NCI-H187 (cell line): ENCODE data around the gene MCCD1.
"Not testable (repeated sequence)": the region's sequence is repeated elsewhere in the genome, so short reads cannot be mapped to it uniquely, and the experiment has no call there.

Experiments
- DNase-seq, 2 experiments: peaks; one replicate each; lab custom pipeline; 2025; lab: John Stamatoyannopoulos, UW

The MCCD1 gene

DNA sequence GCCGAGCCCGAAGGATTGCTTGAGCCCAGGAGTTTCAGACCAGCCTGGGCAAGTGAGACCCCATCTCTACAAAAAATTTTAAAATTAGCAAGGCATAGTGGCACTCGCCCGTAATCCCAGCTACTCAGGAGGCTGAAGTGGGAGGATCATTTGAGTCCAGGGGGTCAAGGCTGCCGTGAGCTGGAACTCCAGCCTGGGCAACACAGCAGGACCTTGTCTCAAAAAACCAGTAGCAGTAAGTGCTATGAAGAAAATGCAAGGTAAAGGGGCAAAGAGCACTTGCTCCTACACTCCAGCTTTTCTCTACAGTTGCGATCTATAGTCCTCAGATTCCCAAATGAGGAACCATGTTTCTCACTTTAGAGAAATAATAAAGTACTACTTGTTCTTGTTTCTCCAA is 14.9 kb downstream of the MCCD1 start:
- DNase-seq, result no peak

DNA sequence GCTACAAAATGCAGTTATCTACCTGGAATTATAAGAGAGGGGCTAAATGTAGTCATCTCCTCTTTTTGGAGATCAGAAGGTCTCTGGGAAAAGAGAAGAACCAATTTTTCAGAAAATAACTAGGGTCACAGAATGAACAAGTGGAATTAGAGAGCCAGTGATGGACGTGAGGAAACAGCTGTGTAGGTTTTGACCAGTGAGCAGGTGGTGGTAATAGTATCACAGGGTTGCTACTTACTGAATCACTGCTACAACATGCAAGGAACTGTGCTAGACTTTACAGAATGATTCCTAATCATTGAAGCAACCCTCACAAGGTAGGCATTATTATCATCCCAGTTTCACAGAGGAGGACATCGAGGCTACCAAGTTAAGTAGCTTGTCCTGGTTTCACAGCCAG is 15.9 kb downstream of the MCCD1 start:
- DNase-seq, result no peak

DNA sequence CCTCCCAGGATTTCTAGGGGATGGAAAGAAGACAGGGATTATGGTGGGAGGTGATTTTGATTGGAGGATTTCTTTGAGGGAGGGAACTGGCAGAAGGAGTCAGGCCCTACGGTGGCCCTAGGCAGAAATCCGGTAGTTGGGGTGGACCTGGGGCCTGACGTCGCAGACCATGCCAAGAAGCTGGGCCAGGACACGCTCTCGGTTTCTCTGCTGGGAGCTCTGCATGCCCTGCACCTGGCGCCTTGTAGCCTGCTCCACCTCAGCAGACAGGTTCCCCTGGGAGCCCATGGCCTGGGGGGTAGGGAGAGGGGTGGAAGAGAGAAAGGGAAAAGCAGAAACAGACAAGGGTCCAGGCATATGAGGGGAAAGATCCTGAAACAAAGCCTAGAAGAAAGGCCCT is 16.5 kb downstream of the MCCD1 start:
- DNase-seq, result no peak

DNA sequence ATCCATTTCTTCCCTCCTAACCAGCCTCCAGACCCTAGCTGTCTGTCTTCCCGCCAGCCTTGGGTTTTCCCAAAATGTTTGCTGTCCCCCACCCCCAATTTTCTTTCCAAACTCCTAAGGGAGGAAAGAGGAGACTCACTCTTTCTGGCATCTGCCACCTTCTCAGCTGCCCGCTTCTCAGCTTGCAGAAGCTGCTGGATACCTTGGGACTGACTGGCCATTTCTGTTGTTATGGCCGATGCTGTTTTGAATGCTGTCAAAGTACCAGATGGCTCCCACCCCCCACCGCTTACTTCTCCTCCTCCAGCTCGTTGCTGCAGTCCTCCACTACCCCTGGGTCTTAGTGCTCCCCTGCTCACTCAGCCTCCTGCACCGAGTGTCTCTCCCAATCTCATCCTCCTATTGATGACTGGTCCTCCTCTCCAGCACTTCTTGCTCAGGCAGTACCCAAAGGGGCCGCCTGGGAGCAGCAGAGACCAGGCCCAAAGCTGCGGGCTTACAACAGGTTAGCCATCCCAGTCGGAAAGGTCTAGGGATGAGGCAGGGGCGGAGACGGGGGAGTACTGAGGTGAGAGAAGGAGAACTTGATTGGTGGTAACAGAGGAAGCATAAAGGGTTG is 17.7 kb downstream of the MCCD1 start, which contains the start of gene ATP6V1G2:
ATP6V1G2 (minus strand) TSS at position 270 of the 619 bp plus-strand sequence; CDS start at position 221, 49 bp downstream.
- peak; percentile 83 to 91 for DNase-seq

DNA sequence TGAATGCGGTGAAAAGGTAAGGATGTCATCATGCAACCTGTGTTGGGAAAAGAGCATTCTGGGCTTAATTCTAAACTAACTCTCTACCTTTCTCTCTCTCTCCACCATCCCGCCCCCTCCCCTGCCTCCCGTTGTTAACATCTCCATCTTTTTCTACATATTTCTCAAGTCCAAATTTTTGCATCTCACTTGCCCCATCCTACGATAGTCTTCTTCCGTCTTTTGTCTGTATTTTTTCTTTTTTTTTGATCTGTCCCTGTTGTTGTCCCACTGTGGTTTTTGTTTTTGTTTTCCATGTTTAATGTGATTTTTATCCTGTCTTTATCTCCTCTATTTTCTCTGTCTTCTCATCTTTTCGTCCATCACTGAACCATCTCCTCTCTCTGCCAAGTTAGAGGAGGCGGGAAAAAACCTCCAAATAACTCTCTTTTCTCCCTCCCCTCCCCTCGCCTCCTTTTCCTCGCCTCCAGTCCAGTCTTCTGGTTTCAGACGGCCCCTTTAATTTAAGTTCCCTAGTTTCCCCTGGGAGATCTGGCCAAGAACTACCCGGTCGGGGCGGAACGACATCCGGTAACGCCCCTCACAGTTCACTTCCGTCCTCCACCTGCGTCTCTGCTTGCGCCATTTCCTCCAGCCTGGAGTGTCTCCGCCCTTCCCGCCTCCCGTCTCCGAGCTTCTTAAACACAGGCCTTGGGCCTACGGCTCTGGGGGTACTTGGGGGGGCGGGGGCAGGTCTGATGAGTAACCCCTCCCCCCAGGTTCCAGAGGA is 18.4 kb downstream of the MCCD1 start, which contains the start of gene NFKBIL1:
NFKBIL1 (plus strand) TSS at position 651 of the 769 bp plus-strand sequence; CDS start at position 738, 87 bp downstream.
- peak; percentile 77 to 88 for DNase-seq

DNA sequence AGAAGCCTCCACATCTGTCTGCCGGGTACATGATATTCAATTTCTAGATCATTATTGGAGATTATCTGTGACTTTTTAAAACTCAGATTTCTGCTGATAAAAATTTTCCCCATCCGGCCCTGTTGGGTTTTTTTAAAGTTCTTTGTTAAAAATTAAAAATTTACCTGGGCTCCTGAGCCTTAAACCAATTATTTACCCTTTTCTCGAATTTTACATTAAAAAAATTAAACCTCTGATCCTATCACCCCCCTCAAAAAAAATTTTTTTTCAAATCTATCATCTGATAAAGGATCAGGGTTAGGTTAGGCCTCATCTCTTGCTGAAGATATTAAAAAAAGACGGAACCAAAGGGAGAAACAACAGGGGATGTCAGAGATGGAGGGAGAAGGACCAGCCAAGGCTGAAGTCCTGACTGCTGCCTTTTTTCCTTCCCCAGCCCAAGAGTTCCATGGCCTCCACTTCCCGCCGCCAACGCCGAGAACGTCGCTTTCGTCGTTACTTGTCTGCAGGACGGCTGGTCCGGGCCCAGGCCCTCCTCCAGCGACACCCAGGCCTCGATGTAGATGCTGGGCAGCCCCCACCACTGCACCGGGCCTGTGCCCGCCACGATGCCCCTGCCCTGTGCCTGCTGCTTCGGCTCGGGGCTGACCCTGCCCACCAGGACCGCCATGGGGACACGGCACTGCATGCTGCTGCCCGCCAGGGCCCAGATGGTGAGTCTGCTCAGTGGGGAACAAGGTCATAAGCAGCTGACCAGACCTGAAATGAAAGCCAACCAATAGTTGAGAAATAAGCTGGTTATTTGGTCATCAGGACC is 19.2 kb downstream of the MCCD1 start:
- DNase-seq, result no peak

DNA sequence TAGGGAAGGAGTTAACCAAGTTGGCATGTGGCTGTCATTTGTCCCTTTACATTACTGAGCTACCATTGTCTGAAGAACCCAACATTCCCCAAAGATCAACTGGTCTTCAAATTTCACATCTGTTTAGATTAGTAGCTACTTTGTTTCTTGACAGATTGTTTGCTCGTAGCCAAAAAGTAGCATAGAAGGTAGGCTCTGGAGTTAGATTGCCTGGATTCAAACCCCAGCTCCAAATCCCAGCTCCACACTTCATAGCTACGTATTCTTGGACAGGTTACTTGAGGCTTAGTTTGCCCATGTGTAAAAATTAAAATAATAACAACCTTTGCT is 19.7 kb downstream of the MCCD1 start:
- DNase-seq, result no peak

DNA sequence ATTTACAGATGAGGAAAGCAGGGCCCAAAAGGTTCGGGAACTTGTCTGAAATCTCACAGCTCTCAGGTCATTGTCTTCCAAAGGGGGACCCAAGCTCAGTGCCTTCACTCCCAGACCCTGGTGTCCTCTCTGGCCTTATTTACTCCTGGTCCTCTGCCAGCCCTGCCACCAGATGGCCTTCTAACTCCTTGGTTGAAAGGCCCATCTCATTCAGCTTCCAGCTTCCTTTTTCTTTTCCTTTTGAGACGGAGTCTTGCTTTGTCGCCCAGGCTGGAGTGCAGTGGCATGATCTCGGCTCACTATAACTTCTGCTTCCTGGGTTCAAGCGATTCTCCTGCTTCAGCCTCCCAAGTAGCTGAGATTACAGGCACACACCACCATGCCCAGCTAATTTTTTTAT is 22.6 kb downstream of the MCCD1 start:
- DNase-seq, result not testable (repeated sequence)

DNA sequence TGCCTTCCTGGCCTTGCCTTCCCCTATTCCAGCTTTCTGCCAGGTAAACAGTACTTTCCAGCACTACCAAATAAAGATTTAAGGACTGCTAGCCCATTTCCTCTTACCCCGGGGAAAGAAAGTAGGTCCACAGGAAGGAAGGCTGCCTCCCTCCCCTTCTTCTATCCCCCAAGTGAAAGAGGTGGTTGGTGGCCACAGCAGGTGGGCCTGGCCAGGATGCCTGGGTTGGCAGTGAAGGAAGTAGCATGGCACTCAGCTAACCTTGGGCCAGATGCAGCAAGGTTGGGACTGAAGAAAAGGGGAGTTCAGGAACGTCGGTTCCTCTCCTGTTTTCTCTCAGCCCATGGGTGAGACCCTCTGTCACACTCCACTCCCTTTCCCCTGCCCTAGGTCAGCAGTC is 27.5 kb downstream of the MCCD1 start:
- no peak for DNase-seq

DNA sequence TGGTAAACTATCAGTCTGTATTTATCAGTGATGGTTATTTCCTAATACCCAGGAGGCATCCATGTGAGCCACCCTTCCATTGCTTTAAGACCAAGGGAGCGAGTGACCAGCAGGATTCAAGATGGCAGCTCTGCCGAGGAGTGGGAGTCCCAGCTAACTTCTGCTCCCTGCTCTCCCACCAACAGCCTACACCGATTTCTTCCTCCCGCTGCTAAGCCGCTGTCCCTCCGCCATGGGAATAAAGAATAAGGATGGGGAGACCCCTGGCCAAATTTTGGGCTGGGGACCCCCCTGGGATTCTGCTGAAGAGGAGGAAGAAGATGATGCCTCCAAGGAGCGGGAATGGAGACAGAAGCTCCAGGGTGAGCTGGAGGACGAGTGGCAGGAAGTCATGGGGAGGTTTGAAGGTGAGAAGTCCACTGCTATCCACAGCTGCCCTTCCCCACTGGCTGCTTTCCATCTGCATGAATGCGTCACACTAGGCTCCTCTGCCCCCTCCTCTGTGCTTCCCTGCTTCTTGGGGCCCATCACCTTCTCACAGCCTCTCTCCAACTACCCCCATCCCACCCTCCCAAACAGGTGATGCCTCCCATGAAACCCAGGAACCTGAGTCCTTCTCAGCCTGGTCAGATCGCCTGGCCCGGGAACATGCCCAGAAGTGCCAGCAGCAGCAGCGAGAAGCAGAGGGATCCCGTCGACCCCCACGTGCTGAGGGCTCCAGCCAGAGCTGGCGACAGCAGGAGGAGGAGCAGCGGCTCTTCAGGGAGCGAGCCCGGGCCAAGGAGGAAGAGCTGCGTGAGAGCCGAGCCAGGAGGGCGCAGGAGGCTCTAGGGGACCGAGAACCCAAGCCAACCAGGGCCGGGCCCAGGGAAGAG is 28.9 kb downstream of the MCCD1 start:
- no peak for DNase-seq

DNA sequence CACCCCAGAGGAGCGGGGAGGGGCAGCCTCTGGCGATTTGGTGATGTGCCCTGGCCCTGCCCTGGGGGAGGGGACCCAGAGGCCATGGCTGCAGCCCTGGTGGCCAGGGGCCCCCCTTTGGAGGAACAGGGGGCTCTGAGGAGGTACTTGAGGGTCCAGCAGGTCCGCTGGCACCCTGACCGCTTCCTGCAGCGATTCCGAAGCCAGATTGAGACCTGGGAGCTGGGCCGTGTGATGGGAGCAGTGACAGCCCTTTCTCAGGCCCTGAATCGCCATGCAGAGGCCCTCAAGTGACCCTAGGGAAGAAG is 29.5 kb downstream of the MCCD1 start:
- DNase-seq, result no peak

DNA sequence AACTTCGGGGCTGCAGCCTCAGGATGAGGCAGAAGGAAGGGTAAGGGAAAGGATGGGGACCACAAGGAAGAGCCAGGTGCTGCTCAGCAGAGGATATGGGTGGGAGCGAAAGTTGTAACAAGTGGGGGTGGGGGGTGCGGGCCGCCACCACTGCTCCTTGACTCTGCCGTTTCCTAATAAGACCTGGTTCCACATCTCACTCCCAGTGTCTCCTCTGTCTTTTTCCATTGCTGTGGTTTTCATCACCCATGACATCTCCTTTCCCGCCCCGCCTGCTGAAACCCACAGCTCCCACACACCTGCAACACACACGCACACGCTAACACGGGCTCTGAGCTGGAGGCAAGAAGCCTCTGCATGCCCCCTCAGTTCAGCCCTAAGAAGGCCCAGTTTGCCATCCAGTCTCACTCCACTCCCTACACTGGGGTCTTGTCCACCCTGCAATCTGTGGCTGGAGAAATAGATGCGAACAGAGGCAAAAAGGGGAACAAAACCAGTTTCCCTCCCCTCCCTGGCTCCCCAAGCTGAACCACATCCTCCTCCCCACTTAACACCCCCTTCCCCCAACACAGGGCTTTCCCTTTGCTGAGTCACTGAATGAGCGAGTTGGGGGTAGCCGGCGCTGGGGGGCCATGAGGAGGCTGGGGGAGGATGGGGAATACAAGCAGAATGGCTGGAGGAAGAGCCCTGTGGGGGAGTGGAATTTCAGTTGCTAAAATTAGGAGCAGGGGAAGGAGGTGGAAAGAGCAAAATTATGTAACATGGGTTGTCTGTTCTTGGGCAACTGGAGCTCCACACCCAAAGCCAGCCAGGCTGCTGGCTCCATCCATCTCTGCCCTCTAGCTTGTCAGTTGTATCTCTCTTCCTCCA is 30.1 kb downstream of the MCCD1 start:
- no peak for DNase-seq

DNA sequence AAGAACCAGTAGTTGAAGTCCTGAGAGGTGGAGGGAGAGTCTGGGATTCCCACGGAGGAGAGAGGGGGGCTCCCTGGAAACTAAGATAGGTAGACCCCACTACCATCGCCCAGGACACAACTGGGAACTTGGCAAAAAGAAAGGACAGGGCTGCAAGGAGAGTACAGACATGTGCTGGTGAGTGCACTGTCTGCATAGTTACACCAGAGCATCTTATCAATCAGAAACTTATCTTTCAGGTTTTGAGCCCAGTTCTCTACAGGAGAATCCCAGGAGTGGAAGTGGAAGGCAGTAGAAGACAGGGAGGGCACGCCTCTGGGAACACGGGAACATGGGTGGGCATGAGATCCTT is 30.8 kb downstream of the MCCD1 start:
- no peak for DNase-seq

DNA sequence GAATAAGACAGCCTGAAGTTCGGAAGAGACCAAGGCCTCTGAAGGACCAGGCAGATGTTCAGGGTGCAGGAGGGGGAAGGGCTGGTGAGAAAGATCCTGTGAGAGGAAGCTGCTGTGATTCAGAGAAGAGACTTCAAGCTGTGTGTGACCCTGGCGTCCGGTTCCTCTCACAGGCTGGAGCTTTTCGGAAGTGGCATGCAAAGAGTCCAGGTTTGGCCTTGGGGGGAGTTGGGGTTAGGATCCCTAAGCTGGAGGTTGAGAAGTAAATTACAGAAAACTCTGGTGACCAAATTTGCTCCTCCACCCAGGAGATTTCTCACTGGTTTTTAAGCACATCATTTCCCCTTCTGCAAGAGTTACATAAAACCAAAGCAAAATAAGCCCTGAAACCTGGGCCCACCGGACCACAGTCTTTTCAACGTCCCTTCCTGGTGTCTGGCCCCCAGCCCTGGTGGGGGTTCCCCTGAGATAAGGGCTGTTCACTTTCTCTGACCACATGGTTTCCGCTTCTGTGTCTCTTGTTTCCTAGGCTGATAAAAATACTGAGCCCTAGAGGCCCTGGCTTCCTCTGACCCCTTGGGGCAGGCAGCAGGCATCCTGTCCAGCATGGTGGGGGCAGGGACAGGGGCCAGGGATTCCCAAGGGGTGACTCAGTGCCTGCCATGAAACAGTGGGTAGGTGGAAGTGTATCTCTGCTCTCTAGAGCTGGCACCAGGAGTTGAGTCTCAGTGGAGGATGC is 31.4 kb downstream of the MCCD1 start:
- no peak for DNase-seq

DNA sequence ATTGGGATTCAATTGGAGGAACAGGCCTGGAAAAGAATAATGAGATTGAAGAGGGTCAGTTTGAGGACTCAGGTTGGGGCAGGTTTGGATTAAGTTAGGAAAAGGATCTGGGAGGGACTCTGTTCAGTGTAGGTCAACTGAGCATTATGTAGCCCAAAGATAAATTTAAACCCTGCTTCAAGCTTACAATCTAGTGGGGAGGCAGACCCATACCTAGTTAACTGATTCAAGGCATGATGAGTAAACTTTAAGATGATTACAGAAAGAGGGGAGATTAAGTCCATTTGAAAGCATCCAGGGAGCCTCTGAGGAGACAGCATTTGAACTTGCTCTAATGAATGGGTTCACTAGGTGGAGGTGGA is 31.9 kb downstream of the MCCD1 start:
- DNase-seq, result no peak

DNA sequence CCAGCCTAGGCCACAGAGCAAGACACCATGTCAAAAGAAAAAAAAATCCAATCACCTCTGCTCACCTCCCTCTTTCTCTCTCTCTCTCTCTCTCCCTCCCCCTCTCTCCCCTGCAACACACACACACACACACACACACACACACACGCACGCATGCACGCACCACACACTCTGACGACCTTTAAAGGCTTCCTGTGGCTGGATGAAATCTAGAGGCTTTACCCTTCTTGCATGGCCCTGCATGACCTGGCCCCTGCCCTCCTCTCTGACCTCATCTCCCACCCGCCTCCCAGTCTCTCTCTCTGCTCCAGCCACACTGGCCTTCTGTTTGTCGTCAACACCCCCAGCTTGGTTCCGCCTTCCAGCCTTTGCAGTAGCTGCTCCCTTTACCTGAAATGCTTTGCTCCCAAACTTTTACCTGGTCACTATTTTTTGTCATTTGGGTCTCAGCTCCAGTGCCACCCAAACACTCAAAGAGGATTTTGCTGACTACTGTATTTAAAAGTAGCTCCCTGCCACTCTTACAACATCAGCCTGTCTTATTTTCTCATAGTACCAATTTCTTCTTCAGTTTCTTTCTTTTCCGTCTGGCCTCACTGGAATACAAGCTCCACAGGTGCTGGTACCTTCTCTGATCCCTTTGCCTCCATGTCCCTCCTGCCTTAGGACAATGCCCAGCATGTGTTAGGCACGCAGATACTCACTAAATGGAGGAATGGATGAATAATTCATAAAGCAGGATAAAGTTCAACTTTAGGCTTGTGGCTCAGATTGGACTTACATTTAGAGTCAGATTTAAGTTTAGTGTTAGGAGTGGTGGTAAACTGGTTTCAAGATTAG is 39.0 kb downstream of the MCCD1 start:
- DNase-seq, result no peak

DNA sequence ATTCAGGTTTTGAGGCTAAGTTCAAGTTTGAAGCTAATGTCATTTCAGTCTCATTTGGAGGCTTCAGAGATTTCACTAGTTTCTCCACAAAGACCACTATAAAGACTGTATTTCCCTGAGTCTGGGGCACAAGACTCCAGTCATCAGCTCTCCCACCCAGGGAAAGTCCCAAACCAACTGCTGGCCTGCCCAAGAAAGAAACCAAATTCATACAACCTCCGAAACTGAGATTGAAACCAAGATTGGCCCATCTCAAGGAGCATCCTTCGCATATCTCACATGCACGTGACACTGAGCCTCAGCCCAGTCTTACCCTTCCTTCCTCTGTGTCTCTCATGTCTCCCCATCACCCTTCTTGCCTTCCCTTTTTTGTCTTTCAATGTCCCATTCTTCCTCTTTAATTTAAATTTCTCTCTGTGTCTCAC is 39.8 kb downstream of the MCCD1 start:
- no peak for DNase-seq

DNA sequence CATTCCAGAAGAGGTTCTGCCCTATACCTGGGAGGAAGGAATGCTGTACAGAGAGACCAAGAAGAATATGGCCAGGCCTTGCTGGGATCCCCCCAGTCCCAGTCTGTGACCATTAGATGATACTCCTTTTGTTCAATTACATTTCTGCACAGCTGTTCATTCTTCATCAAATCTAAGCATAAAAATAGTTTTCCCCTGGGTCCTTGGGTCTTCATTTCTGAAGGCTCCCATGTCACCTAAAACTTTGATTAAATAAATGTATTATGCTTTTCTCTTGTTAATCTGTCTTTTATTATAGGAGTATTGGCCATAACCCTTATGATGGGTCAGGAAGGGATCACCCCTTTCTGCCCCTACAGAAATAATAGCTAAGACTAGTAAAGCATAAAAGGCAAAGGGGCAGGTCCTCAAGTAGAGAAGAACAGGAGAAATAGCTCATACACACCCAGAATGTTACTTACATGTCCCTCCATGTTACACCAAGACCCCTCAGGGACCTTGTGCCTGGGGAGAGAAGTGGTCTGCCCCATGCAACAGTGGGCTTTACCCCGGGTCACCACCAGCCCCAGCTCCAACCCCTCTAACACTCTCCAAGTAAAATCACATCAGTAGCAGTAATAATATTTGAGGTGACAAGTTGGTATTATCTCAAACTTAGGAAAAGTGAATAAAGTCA is 41.2 kb downstream of the MCCD1 start:
- DNase-seq, result no peak
